K562 (cell line): ENCODE data around the gene NFILZ. TPM values are rescaled to one million over a fixed set of nuclear protein-coding genes. Genes with fewer than 3 reads are reported as not detected.

Experiments
- ATF2 ChIP-seq: sonication (generic); formaldehyde crosslinking; IDR thresholded peaks from 2 replicates; pipeline ENCODE4 v1.8.1; 2022; ENCODE audit warnings: missing genetic modification reagents
- CBFB ChIP-seq: sonication (generic); formaldehyde crosslinking; IDR thresholded peaks from 2 replicates; pipeline ENCODE4 v1.4.0; 2020; ENCODE audit warnings: mild to moderate bottlenecking, missing genetic modification reagents
- EGR1 ChIP-seq: fragments of 450-650 bp; conservative IDR thresholded peaks from 2 replicates; pipeline ENCODE4 v1.6.1; 2017; ENCODE audit warnings: mild to moderate bottlenecking
- HLTF ChIP-seq: fragments of 450-650 bp; IDR thresholded peaks from 2 replicates; pipeline ENCODE4 v1.6.1; 2016
- MCM7 ChIP-seq, 2 experiments: fragments of 450-650 bp; IDR thresholded peaks; 2 replicates each; pipeline ENCODE4 v1.6.1; 2016 to 2018
- NELFE ChIP-seq: IDR thresholded peaks from 2 replicates; pipeline ENCODE4 v1.6.1; 2011; ENCODE audit warnings: mild to moderate bottlenecking; ENCODE audit not compliant: insufficient read depth, insufficient read length
- NR1H2 ChIP-seq: sonication (generic); formaldehyde crosslinking; IDR thresholded peaks from 2 replicates; pipeline ENCODE4 v1.4.0; 2020; ENCODE audit warnings: mild to moderate bottlenecking, missing genetic modification reagents
- NR2F6 ChIP-seq: fragments of 450-650 bp; formaldehyde crosslinking; IDR thresholded peaks from 2 replicates; pipeline ENCODE4 v1.4.0; 2020; ENCODE audit warnings: mild to moderate bottlenecking
- PBX2 ChIP-seq, 2 experiments: IDR thresholded peaks in 1 of 2; conservative IDR thresholded peaks in 1 of 2; 2 replicates each; pipeline ENCODE4 v1.6.1; 2016; ENCODE audit warnings: low read depth in 2 of 2, mild to moderate bottlenecking in 1 of 2, missing compliant biosample characterization in 1 of 2, missing genetic modification characterization in 1 of 2, moderate library complexity in 1 of 2
- RBFOX2 ChIP-seq: fragments of 200-400 bp; formaldehyde crosslinking; IDR thresholded peaks from 2 replicates; pipeline ENCODE4 v1.6.1; 2017; ENCODE audit warnings: low read depth, mild to moderate bottlenecking, low read length, moderate library complexity
- RBM25 ChIP-seq: fragments of 200-400 bp; formaldehyde crosslinking; IDR thresholded peaks from 2 replicates; pipeline ENCODE4 v1.6.1; 2018; ENCODE audit warnings: low read length, low read depth, moderate library complexity; ENCODE audit not compliant: severe bottlenecking
- ZBTB12 ChIP-seq: fragments of 250-450 bp; sonication (Bioruptor Pico); IDR thresholded peaks from 2 replicates; pipeline ENCODE4 v1.4.0; 2020
- ZBTB33 ChIP-seq: sonication (generic); formaldehyde crosslinking; IDR thresholded peaks from 2 replicates; pipeline ENCODE4 v1.8.1; 2023; ENCODE audit warnings: mild to moderate bottlenecking, missing genetic modification reagents
- ZNF212 ChIP-seq: fragments of 450-650 bp; formaldehyde crosslinking; IDR thresholded peaks from 2 replicates; pipeline ENCODE4 v1.4.0; 2020; ENCODE audit warnings: mild to moderate bottlenecking
- ZNF511 ChIP-seq: sonication (generic); formaldehyde crosslinking; IDR thresholded peaks from 2 replicates; pipeline ENCODE4 v1.8.0; 2022; ENCODE audit warnings: mild to moderate bottlenecking, missing genetic modification reagents
- ZNF609 ChIP-seq: sonication (generic); formaldehyde crosslinking; IDR thresholded peaks from 2 replicates; pipeline ENCODE4 v1.8.1; 2023; ENCODE audit warnings: missing genetic modification reagents, mild to moderate bottlenecking, borderline replicate concordance
- polyA plus RNA-seq, 8 experiments: library from polyadenylated mRNA; depleted of rRNA in 4 of 8; stranded (reverse) in 5 of 8; unstranded in 3 of 8; fragments of >200 nt; fragmentation: Nextera tagmentation in 2 of 8; fragmentation: Illumina TruSeq in 1 of 8; extraction: Ambion mirVana in 2 of 8; extraction: Trizol in 1 of 8; gene quantifications; 2 replicates each; pipeline versions ENCODE4 v1.2.1 to v1.2.3, GENCODE V29; 2011 to 2014; ENCODE audit warnings: inconsistent platforms in 1 of 8, missing spikeins in 1 of 8
- total RNA-seq, 7 experiments: library from RNA; depleted of rRNA in 6 of 7; stranded (reverse); fragments of >200 nt in 6 of 7; fragmentation: Illumina TruSeq in 2 of 7; extraction: Trizol in 2 of 7; gene quantifications; 2 replicates each; pipeline versions ENCODE4 v1.2.1 to v1.2.3, GENCODE V29; 2011 to 2021; ENCODE audit warnings: low replicate concordance in 1 of 7

NFILZ gene
- total and polyA plus RNA-seq, 9 of the 15 experiments (the other 6 are each of a cell fraction or from before 2014, with no cell fraction given) = not detected

- TF ChIP-seq PBX2 (CRISPR knock-in tag; IDR thresholded peaks at IDR 0.05; ENCODE audit: low read depth) (no peak), PBX2 (tag; conservative IDR thresholded peaks at IDR 0.05; ENCODE audit: low read depth) (no peak), ZBTB12 (CRISPR knock-in tag) (no peak), EGR1 (peak; percentile 22; the same call in 1 of the 2 replicates), NR2F6 (CRISPR knock-in tag) (no peak), NELFE (no peak), HLTF (peak; percentile 17; the same call in 1 of the 2 replicates), ZNF609 (CRISPR knock-in tag) (no peak), NR1H2 (no peak), ZNF511 (CRISPR knock-in tag) (no peak), ZBTB33 (CRISPR knock-in tag) (no peak), RBM25 (no peak), ATF2 (CRISPR knock-in tag) (no peak), ZNF212 (CRISPR knock-in tag) (no peak), MCM7 (IDR thresholded peaks at IDR 0.05) (no peak), RBFOX2 (no peak), CBFB (CRISPR knock-in tag) (no peak)
Observed at GRCh38 chr19:8662263-8662662, 31.8 kb downstream of the NFILZ start (continued).
